ENCODE data around the gene MCM9. TPM values are rescaled to one million over a fixed set of nuclear protein-coding genes. Genes with fewer than 3 reads are reported as not detected.

The MCM9 gene
- total RNA-seq, 2 donors from 2014 or later, result 17.8 to 21.2 TPM

DNA sequence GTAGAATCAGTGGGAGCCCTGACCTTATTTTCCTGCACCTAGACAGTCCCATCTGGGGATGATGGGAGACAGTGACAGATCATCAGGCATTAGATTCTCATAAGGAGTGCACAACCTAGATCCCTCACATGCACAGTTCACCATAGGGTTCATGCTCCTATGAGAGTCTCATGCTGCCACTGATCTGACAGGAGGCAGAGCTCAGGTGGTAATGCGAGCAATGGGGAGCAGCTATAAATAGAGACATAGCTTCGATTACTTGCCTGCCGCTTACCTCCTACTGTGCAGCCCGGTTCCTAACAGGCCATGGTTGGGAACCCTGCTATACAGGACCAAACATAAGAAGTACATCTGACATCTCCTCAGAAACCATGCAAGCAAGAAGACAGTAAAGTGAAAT is 72.5 kb downstream of the MCM9 start:
- 90 to 95% methylated on average over 2 to 4 of the region's 4 CpGs for WGBS, 2 experiments (ENCODE audit: insufficient coverage in 1 of 2, insufficient read length in 1 of 2)
- Mint-ChIP-seq H3K36me3 (ENCODE audit: low read depth) (peaks cover 8% of the 10 kb centered on the region), H3K9me3 (peaks cover 14% of the 10 kb centered on the region), H3K27me3 (ENCODE audit: insufficient read depth) (no peaks in the 10 kb centered on the region), H3K4me1 (peaks cover 15% of the 10 kb centered on the region), H3K4me3 (no peak overlapping the region), H3K27ac (no peak overlapping the region)
- peaks cover 22% of the 10 kb centered on the region for H3K9me3 ChIP-seq (ENCODE audit: control insufficient read depth, low read length)
- no peaks in the 10 kb centered on the region for H3K36me3 ChIP-seq (ENCODE audit: control insufficient read depth, insufficient read depth, low read length)
- no peak overlapping the region for H3K9ac ChIP-seq (ENCODE audit: extremely low read depth, low read length, poor library complexity, severe bottlenecking)
- H3K4me1 ChIP-seq (ENCODE audit: control insufficient read depth, insufficient read depth, low read length), result no peaks in the 10 kb centered on the region
- TF ChIP-seq, protein P1, sequence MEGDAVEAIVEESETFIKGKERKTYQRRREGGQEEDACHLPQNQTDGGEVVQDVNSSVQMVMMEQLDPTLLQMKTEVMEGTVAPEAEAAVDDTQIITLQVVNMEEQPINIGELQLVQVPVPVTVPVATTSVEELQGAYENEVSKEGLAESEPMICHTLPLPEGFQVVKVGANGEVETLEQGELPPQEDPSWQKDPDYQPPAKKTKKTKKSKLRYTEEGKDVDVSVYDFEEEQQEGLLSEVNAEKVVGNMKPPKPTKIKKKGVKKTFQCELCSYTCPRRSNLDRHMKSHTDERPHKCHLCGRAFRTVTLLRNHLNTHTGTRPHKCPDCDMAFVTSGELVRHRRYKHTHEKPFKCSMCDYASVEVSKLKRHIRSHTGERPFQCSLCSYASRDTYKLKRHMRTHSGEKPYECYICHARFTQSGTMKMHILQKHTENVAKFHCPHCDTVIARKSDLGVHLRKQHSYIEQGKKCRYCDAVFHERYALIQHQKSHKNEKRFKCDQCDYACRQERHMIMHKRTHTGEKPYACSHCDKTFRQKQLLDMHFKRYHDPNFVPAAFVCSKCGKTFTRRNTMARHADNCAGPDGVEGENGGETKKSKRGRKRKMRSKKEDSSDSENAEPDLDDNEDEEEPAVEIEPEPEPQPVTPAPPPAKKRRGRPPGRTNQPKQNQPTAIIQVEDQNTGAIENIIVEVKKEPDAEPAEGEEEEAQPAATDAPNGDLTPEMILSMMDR (conservative IDR thresholded peaks at IDR 0.05), result no peak
- no peaks in the 10 kb centered on the region for H3K27me3 ChIP-seq (ENCODE audit: control insufficient read depth, insufficient read depth, low read length, poor library complexity, severe bottlenecking)
- DNase-seq, result no peak
- H3K4me3 ChIP-seq (ENCODE audit: low read length), result no peak overlapping the region
- H3K27ac ChIP-seq (ENCODE audit: low read depth, low read length), result no peak overlapping the region

DNA sequence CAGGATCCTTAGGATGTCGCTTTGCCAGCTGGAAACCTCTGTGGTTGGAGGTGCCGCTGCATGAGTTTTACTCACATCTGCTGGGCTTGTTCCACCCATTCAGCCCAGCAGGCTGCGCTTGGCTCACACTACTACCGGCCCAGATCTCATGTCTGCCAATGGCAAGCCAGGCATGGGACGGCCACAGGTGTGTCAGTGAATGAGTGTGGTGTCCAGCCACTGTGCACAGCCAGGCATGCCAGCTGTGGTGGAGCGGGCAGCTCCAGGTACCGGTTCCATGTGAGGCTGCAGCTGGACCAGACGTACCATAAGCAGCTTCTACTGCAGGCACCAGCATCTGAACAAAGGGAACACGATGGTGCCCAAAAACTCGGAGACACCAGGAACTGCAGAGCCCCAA is 74.1 kb downstream of the MCM9 start:
- peaks cover 15% of the 10 kb centered on the region for H3K4me1 Mint-ChIP-seq
- no peak overlapping the region for H3K27ac Mint-ChIP-seq
- H3K36me3 ChIP-seq (ENCODE audit: control insufficient read depth, insufficient read depth, low read length), result no peaks in the 10 kb centered on the region
- no peaks in the 10 kb centered on the region for H3K27me3 ChIP-seq (ENCODE audit: control insufficient read depth, insufficient read depth, low read length, poor library complexity, severe bottlenecking)
- peaks cover 10% of the 10 kb centered on the region for H3K9me3 Mint-ChIP-seq
- H3K9ac ChIP-seq (ENCODE audit: extremely low read depth, low read length, poor library complexity, severe bottlenecking), result no peak overlapping the region
- WGBS, 2 experiments (ENCODE audit: insufficient coverage in 1 of 2, insufficient read length in 1 of 2), result 93 to 95% methylated on average over 9 to 10 of the region's 10 CpGs
- H3K4me3 ChIP-seq (ENCODE audit: low read length), result no peak overlapping the region
- no peak overlapping the region for H3K4me3 Mint-ChIP-seq
- TF ChIP-seq, protein P1 (conservative IDR thresholded peaks at IDR 0.05), result peak; percentile 43
- peak; percentile 59 for DNase-seq
- H3K9me3 ChIP-seq (ENCODE audit: control insufficient read depth, low read length), result peaks cover 12% of the 10 kb centered on the region
- H3K36me3 Mint-ChIP-seq (ENCODE audit: low read depth), result peaks cover 8% of the 10 kb centered on the region
- no peaks in the 10 kb centered on the region for H3K4me1 ChIP-seq (ENCODE audit: control insufficient read depth, insufficient read depth, low read length)
- H3K27ac ChIP-seq (ENCODE audit: low read depth, low read length), result no peak overlapping the region
- H3K27me3 Mint-ChIP-seq (ENCODE audit: insufficient read depth), result no peaks in the 10 kb centered on the region

DNA sequence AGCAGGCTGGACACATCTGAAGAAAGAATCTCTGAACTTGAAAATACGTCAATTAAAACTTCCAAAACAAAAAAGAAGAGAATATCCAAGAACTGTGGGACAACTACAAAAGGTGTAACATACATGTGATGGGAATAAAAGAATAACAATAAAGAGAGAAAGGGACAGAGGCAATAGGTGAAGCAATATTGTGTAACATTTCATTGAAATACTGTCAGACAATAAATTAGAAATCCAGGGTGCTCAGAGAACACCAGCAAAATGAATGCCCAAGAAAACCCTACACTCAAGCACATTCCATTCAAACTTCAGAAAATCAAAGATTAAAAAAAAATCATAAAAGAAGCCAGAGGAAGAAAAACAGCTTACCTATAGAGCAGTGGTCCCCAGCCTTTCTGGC is 74.6 kb downstream of the MCM9 start:
- no peaks in the 10 kb centered on the region for H3K36me3 ChIP-seq (ENCODE audit: control insufficient read depth, insufficient read depth, low read length)
- H3K4me1 ChIP-seq (ENCODE audit: control insufficient read depth, insufficient read depth, low read length), result no peaks in the 10 kb centered on the region
- Mint-ChIP-seq H3K27me3 (ENCODE audit: insufficient read depth) (no peaks in the 10 kb centered on the region), H3K4me1 (peaks cover 15% of the 10 kb centered on the region), H3K9me3 (peaks cover 10% of the 10 kb centered on the region), H3K4me3 (no peak overlapping the region), H3K36me3 (ENCODE audit: low read depth) (peaks cover 8% of the 10 kb centered on the region), H3K27ac (no peak overlapping the region)
- DNase-seq, result no peak
- peaks cover 12% of the 10 kb centered on the region for H3K9me3 ChIP-seq (ENCODE audit: control insufficient read depth, low read length)
- no peak overlapping the region for H3K27ac ChIP-seq (ENCODE audit: low read depth, low read length)
- no peak overlapping the region for H3K4me3 ChIP-seq (ENCODE audit: low read length)
- TF ChIP-seq, protein P1 (conservative IDR thresholded peaks at IDR 0.05), result no peak
- no peak overlapping the region for H3K9ac ChIP-seq (ENCODE audit: extremely low read depth, low read length, poor library complexity, severe bottlenecking)
- H3K27me3 ChIP-seq (ENCODE audit: control insufficient read depth, insufficient read depth, low read length, poor library complexity, severe bottlenecking), result no peaks in the 10 kb centered on the region
- 91% methylated on average over 1 of the region's 1 CpG; no CpG with 5 or more reads in 1 of the 2 experiments for WGBS, 2 experiments (ENCODE audit: insufficient coverage in 1 of 2, insufficient read length in 1 of 2)
